Kidney epithelial cell (primary cell): Measurements from ENCODE around the gene CLRN2. TPM values are rescaled to one million over a fixed set of nuclear protein-coding genes. Genes with fewer than 3 reads are reported as not detected.
"Not testable (repeated sequence)": the region's sequence is repeated elsewhere in the genome, so short reads cannot be mapped to it uniquely, and the experiment has no call there.

ENCODE experiments used
- DNase-seq: peaks from one replicate; pipeline ENCODE4 v3.0.0-alpha.2; 2010; ENCODE audit warnings: low read depth
- H3K27me3 ChIP-seq: 2 replicates; pipeline ENCODE4 v1.6.0; 2011; ENCODE audit warnings: low read length; ENCODE audit not compliant: control insufficient read depth, insufficient read depth
- H3K36me3 ChIP-seq: 2 replicates; pipeline ENCODE4 v1.5.1; 2011; ENCODE audit warnings: low read length; ENCODE audit not compliant: control insufficient read depth, insufficient read depth
- H3K4me3 ChIP-seq: 2 replicates; pipeline ENCODE4 v1.5.1; 2011; ENCODE audit warnings: low read depth, mild to moderate bottlenecking, control low read depth, low read length
- CTCF ChIP-seq: IDR thresholded peaks from 2 replicates; pipeline ENCODE4 v1.5.1; 2011; ENCODE audit warnings: mild to moderate bottlenecking, moderate library complexity, low read length, control low read depth, inconsistent platforms; ENCODE audit not compliant: insufficient read depth, poor library complexity, severe bottlenecking
- total RNA-seq: library from RNA; depleted of rRNA; stranded (reverse); fragments of >200 nt; gene quantifications from 2 replicates; pipeline ENCODE4 v1.2.3, GENCODE V29; 2015

Gene CLRN2
- total RNA-seq, 1 donor from 2014 or later, result not detected

- no peak for DNase-seq
- H3K27me3 ChIP-seq, result no peaks in the 10 kb centered on the region
- H3K4me3 ChIP-seq, result no peak overlapping the region
- no peaks in the 10 kb centered on the region for H3K36me3 ChIP-seq
- no peak for TF ChIP-seq CTCF
Measured at GRCh38 chr4:17535906-17536305, 20.9 kb downstream of the CLRN2 start.

- H3K27me3 ChIP-seq, DNase-seq, H3K36me3 ChIP-seq, H3K4me3 ChIP-seq: not testable (repeated sequence)
Measured at GRCh38 chr4:17537060-17537459, 22.1 kb downstream of the CLRN2 start.

- no peaks in the 10 kb centered on the region for H3K27me3 ChIP-seq
- no peak overlapping the region for H3K4me3 ChIP-seq
- no peaks in the 10 kb centered on the region for H3K36me3 ChIP-seq
- DNase-seq, result no peak
- TF ChIP-seq CTCF, result no peak
Measured at GRCh38 chr4:17544205-17544604, 29.2 kb downstream of the CLRN2 start.

GRCh38 chr4:17544831-17545234 lies 29.9 kb downstream of the CLRN2 start:
- TF ChIP-seq CTCF, result no peak
- Histone ChIP-seq H3K4me3 (no peak overlapping the region), H3K27me3 (no peaks in the 10 kb centered on the region), H3K36me3 (no peaks in the 10 kb centered on the region)
- no peak for DNase-seq

GRCh38 chr4:17545374-17546140 lies 30.6 kb downstream of the CLRN2 start:
- TF ChIP-seq CTCF, result no peak
- no peak for DNase-seq

GRCh38 chr4:17546222-17546621 lies 31.3 kb downstream of the CLRN2 start:
- TF ChIP-seq CTCF, result no peak
- Histone ChIP-seq H3K4me3 (no peak overlapping the region), H3K27me3 (no peaks in the 10 kb centered on the region), H3K36me3 (no peaks in the 10 kb centered on the region)
- no peak for DNase-seq

More at GRCh38 chr4:17545374-17546140, 30.6 kb downstream of the CLRN2 start:
- Histone ChIP-seq H3K27me3 (no peaks in the 10 kb centered on the region), H3K36me3 (no peaks in the 10 kb centered on the region), H3K4me3 (no peak overlapping the region)
